Neural progenitor cell (in vitro differentiated cells): Measurements from ENCODE around the gene MUL1.

Source experiments
- CTCF ChIP-seq: fragments of 200-600 bp; sonication (generic); IDR thresholded peaks from 2 replicates; pipeline ENCODE4 v1.5.1; 2017; ENCODE audit warnings: antibody characterized with exemption, mild to moderate bottlenecking
- EZH2 ChIP-seq: fragments of 200-600 bp; sonication (generic); IDR thresholded peaks from 2 replicates; pipeline ENCODE4 v1.6.1; 2017; ENCODE audit warnings: antibody characterized with exemption, mild to moderate bottlenecking, moderate library complexity

- TF ChIP-seq CTCF = no peak
- no peak for TF ChIP-seq EZH2
Measured at GRCh38 chr1:20499718-20500117, 8.2 kb downstream of the MUL1 start.
